Osteocyte (in vitro differentiated cells): ENCODE data around the gene SHMT1. TPM values are rescaled to one million over a fixed set of nuclear protein-coding genes. Genes with fewer than 3 reads are reported as not detected.
"Not testable (repeated sequence)": the region's sequence is repeated elsewhere in the genome, so short reads cannot be mapped to it uniquely, and the experiment has no call there.

Experiments
- DNase-seq: peaks from one replicate; pipeline ENCODE4 v3.0.0; 2021; ENCODE audit warnings: mixed read lengths; ENCODE audit not compliant: unreplicated experiment; ENCODE audit errors: extremely low spot score
- H3K27ac Mint-ChIP-seq: one replicate; pipeline ENCODE4 v1.8.0; 2021; ENCODE audit warnings: mild to moderate bottlenecking, mixed read lengths; ENCODE audit not compliant: unreplicated experiment
- H3K27me3 Mint-ChIP-seq: one replicate; pipeline ENCODE4 v1.8.0; 2021; ENCODE audit warnings: mixed read lengths; ENCODE audit not compliant: unreplicated experiment
- H3K36me3 Mint-ChIP-seq: one replicate; pipeline ENCODE4 v1.8.0; 2021; ENCODE audit warnings: mixed read lengths; ENCODE audit not compliant: unreplicated experiment
- H3K4me1 Mint-ChIP-seq: one replicate; pipeline ENCODE4 v1.8.0; 2021; ENCODE audit warnings: mixed read lengths; ENCODE audit not compliant: unreplicated experiment
- H3K4me3 Mint-ChIP-seq: one replicate; pipeline ENCODE4 v1.8.0; 2021; ENCODE audit warnings: mild to moderate bottlenecking, moderate library complexity, mixed read lengths; ENCODE audit not compliant: unreplicated experiment
- H3K9me3 Mint-ChIP-seq: one replicate; pipeline ENCODE4 v1.8.0; 2021; ENCODE audit warnings: mixed read lengths; ENCODE audit not compliant: unreplicated experiment
- CTCF ChIP-seq: fragments of 200-600 bp; sonication (generic); IDR thresholded peaks from 2 replicates; pipeline ENCODE4 v1.5.0; 2021; ENCODE audit warnings: antibody characterized with exemption, mild to moderate bottlenecking, moderate library complexity
- total RNA-seq: library from RNA; stranded (reverse); gene quantifications from 2 replicates; pipeline ENCODE4 v1.2.1, GENCODE V29; 2021

SHMT1 gene
- total RNA-seq, 1 donor from 2014 or later: 5.4 TPM

- not testable (repeated sequence) for H3K4me3 Mint-ChIP-seq, H3K4me1 Mint-ChIP-seq, H3K27ac Mint-ChIP-seq, H3K9me3 Mint-ChIP-seq, H3K36me3 Mint-ChIP-seq, DNase-seq
- H3K27me3 Mint-ChIP-seq: peaks cover 20% of the 10 kb centered on the region
Measured at GRCh38 chr17:18388266-18388665, 24.9 kb upstream of the SHMT1 start.

GRCh38 chr17:18387583-18387982 lies 24.2 kb upstream of the SHMT1 start:
- H3K4me3 Mint-ChIP-seq, H3K36me3 Mint-ChIP-seq, H3K27ac Mint-ChIP-seq, H3K4me1 Mint-ChIP-seq, H3K9me3 Mint-ChIP-seq, DNase-seq: not testable (repeated sequence)
- H3K27me3 Mint-ChIP-seq: peaks cover 20% of the 10 kb centered on the region

GRCh38 chr17:18384271-18384670 lies 20.9 kb upstream of the SHMT1 start:
- H3K4me1 Mint-ChIP-seq, H3K9me3 Mint-ChIP-seq, H3K4me3 Mint-ChIP-seq, H3K36me3 Mint-ChIP-seq, DNase-seq, H3K27ac Mint-ChIP-seq: not testable (repeated sequence)
- H3K27me3 Mint-ChIP-seq: peaks cover 21% of the 10 kb centered on the region

- H3K27ac Mint-ChIP-seq, H3K9me3 Mint-ChIP-seq, H3K4me1 Mint-ChIP-seq, H3K36me3 Mint-ChIP-seq, H3K4me3 Mint-ChIP-seq, DNase-seq: not testable (repeated sequence)
- peaks cover 21% of the 10 kb centered on the region for H3K27me3 Mint-ChIP-seq
Measured at GRCh38 chr17:18383079-18383481, 19.7 kb upstream of the SHMT1 start.

GRCh38 chr17:18382441-18383078 lies 19.2 kb upstream of the SHMT1 start:
- no peaks in the 10 kb centered on the region for H3K36me3 Mint-ChIP-seq
- no peak overlapping the region for H3K4me3 Mint-ChIP-seq
- peaks cover 19% of the 10 kb centered on the region for H3K27me3 Mint-ChIP-seq
- H3K9me3 Mint-ChIP-seq: no peaks in the 10 kb centered on the region
- TF ChIP-seq CTCF: no peak
- no peaks in the 10 kb centered on the region for H3K4me1 Mint-ChIP-seq
- H3K27ac Mint-ChIP-seq: no peak overlapping the region
- DNase-seq: no peak

- H3K27me3 Mint-ChIP-seq: peaks cover 17% of the 10 kb centered on the region
- H3K27ac Mint-ChIP-seq: no peak overlapping the region
- no peak overlapping the region for H3K4me3 Mint-ChIP-seq
Measured at GRCh38 chr17:18381953-18382245, 18.5 kb upstream of the SHMT1 start.

More at GRCh38 chr17:18381953-18382245, 18.5 kb upstream of the SHMT1 start:
- Mint-ChIP-seq H3K9me3 (no peaks in the 10 kb centered on the region), H3K4me1 (no peaks in the 10 kb centered on the region), H3K36me3 (no peaks in the 10 kb centered on the region)
- no peak for DNase-seq
- TF ChIP-seq CTCF: no peak
